Measurements from ENCODE around the gene NEGR1. TPM values are rescaled to one million over a fixed set of nuclear protein-coding genes. Genes with fewer than 3 reads are reported as not detected.

Gene NEGR1
- total RNA-seq, 4 donors from 2014 or later: 34.5 to 58.8 (median 48.5) TPM

DNA sequence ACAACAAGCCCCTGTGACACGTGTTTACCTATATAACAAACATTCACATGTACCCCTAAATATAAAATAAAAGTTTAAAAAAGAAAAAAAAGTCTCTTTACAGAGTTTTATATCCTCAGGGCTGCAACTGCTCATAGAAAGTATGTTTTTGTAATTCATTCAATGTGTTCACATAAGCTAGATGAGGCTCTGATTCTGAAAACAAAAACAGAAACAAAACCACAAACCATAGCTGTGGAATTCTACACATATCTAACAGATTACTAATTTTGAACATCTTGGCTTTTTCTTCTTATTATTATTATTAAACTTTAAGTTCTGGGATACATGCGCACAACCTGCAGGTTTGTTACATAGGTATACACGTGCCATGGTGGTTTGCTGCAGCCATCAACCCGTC lies 621.9 kb downstream of the NEGR1 start:
- WGBS: 88% methylated on average over 4 of the region's 4 CpGs
- no peaks in the 10 kb centered on the region for H3K36me3 ChIP-seq
- H3K9me3 ChIP-seq: no peaks in the 10 kb centered on the region
- H3K4me3 ChIP-seq: no peak overlapping the region
- H3K4me1 ChIP-seq: peaks cover 4 to 13% (median 10%) of the 10 kb centered on the region in 4 donors
- intact Hi-C loops (cut with DNase I): no loop called here
- H3K27ac ChIP-seq (replicated peaks in 1 of 4): no peak overlapping the region
- TF ChIP-seq CTCF (IDR thresholded peaks at IDR 0.05): no peak
- no peak for TF ChIP-seq EP300 (IDR thresholded peaks at IDR 0.05)
- no peak for TF ChIP-seq POLR2A (IDR thresholded peaks at IDR 0.05; ENCODE audit: low read depth)
- no peak for TF ChIP-seq POLR2AphosphoS5 (IDR thresholded peaks at IDR 0.05)
- no peaks in the 10 kb centered on the region for H3K27me3 ChIP-seq
- no peak for DNase-seq (ENCODE audit: extremely low spot score)

DNA sequence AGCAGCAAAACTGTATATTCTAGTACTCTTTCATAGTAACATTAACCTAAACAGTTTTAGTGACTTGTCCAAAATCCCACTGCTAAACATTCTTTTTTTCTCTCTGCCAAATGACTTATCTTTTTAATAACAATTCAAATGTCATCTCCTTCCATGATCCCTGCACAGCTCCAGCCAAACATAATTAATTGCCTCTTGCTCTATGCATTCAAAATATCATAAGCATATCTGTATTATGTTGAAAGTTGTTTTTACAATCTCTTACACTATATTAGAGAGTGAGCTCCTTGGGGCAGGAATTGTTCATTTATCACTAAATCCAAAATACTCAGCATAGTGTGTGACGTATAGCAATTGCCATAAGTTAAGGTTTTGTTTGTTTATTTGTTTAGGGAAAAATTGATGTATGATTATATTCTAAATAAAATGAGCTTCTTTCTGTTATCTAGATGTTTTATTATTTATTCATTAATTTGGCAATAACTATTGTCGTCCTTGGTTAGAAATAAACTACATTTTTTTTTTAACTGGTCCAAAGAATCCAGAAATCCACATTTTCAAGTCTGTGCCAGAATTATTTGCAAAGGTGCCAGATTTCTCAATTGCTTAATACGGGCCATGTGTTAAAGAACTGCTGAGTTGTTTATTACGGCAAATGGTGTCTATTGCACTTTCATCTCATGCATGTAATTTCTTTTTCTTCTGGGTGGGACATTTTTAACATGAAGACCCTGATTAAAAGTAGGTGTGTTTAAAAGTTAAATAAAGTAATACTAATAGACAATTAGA lies 624.3 kb downstream of the NEGR1 start:
- no peak for DNase-seq (ENCODE audit: extremely low spot score)
- intact Hi-C loops (cut with DNase I): no loop called here
- TF ChIP-seq POLR2A (IDR thresholded peaks at IDR 0.05; ENCODE audit: low read depth): no peak
- H3K9me3 ChIP-seq: no peaks in the 10 kb centered on the region
- 32% methylated on average over 4 of the region's 4 CpGs for WGBS
- no peaks in the 10 kb centered on the region for H3K27me3 ChIP-seq
- H3K4me1 ChIP-seq: peaks cover 4 to 13% (median 10%) of the 10 kb centered on the region in 4 donors
- H3K27ac ChIP-seq (replicated peaks in 1 of 4): no peak overlapping the region
- H3K36me3 ChIP-seq: no peaks in the 10 kb centered on the region
- H3K4me3 ChIP-seq: no peak overlapping the region

DNA sequence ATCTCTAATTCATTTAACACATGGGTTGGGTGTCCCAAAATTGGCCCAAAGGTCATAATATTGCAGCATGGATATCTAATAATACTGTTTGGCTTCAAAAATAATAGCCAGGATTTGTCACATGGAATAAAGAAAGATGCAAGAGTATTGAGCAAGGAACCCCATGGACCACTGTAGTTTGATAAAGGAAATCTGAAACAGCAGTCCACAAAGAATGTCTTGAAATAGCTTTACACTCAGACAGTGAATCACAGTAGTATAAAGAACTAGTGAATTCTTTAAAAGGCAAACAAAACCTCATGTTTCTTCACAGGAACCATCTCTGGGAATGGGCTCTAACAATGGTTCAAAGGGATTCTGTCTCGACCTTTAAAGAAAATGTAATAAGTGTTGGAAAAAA lies 625.4 kb downstream of the NEGR1 start:
- intact Hi-C loops (cut with DNase I): no loop called here
- WGBS: 86% methylated on average over 1 of the region's 1 CpG
- TF ChIP-seq EP300 (IDR thresholded peaks at IDR 0.05) (no peak), POLR2A (IDR thresholded peaks at IDR 0.05; ENCODE audit: low read depth) (no peak), CTCF (IDR thresholded peaks at IDR 0.05) (no peak), POLR2AphosphoS5 (IDR thresholded peaks at IDR 0.05) (no peak)
- no peaks in the 10 kb centered on the region for H3K36me3 ChIP-seq
- no peak overlapping the region for H3K27ac ChIP-seq (replicated peaks in 1 of 4)
- no peaks in the 10 kb centered on the region for H3K27me3 ChIP-seq
- no peak overlapping the region for H3K4me3 ChIP-seq
- peaks cover 4 to 13% (median 10%) of the 10 kb centered on the region in 4 donors for H3K4me1 ChIP-seq
- no peaks in the 10 kb centered on the region for H3K9me3 ChIP-seq
- DNase-seq (ENCODE audit: extremely low spot score): no peak

- Histone ChIP-seq H3K9me3 (no peaks in the 10 kb centered on the region), H3K36me3 (no peaks in the 10 kb centered on the region), H3K27me3 (no peaks in the 10 kb centered on the region), H3K4me3 (no peak overlapping the region), H3K4me1 (peaks cover 4 to 13% (median 10%) of the 10 kb centered on the region in 4 donors), H3K27ac (replicated peaks in 1 of 4) (no peak overlapping the region)
- TF ChIP-seq EP300 (IDR thresholded peaks at IDR 0.05) (no peak), POLR2AphosphoS5 (IDR thresholded peaks at IDR 0.05) (no peak), CTCF (IDR thresholded peaks at IDR 0.05) (no peak), POLR2A (IDR thresholded peaks at IDR 0.05; ENCODE audit: low read depth) (no peak)
- DNase-seq (ENCODE audit: extremely low spot score): no peak
- 92% methylated on average over 2 of the region's 2 CpGs for WGBS
- intact Hi-C loops (cut with DNase I): no loop called here
Measured at GRCh38 chr1:71655604-71656003, 626.7 kb downstream of the NEGR1 start.

GRCh38 chr1:71653952-71654351 lies 628.4 kb downstream of the NEGR1 start:
- no peaks in the 10 kb centered on the region for H3K9me3 ChIP-seq
- H3K4me3 ChIP-seq: no peak overlapping the region
- TF ChIP-seq CTCF (IDR thresholded peaks at IDR 0.05): no peak
- no peak for TF ChIP-seq EP300 (IDR thresholded peaks at IDR 0.05)
- TF ChIP-seq POLR2AphosphoS5 (IDR thresholded peaks at IDR 0.05): no peak
- no peak for TF ChIP-seq POLR2A (IDR thresholded peaks at IDR 0.05; ENCODE audit: low read depth)
- no peaks in the 10 kb centered on the region for H3K36me3 ChIP-seq
- DNase-seq (ENCODE audit: extremely low spot score): no peak
- intact Hi-C loops (cut with DNase I): no loop called here
- H3K27me3 ChIP-seq: no peaks in the 10 kb centered on the region
- H3K27ac ChIP-seq (replicated peaks in 1 of 4): no peak overlapping the region
- 98% methylated on average over 2 of the region's 2 CpGs for WGBS
- H3K4me1 ChIP-seq: peaks cover 4 to 22% (median 16%) of the 10 kb centered on the region in 4 donors
